H1 (cell line): ENCODE results near the gene RHOC. TPM values are rescaled to one million over a fixed set of nuclear protein-coding genes. Genes with fewer than 3 reads are reported as not detected.
A peak's percentile ranks its signal among the peaks of the same experiment; 100 is the strongest.

ENCODE experiments used
- CTCF ChIA-PET: fragments of 300-600 bp; sonication (Branson Sonifier 250); formaldehyde crosslinking; loops from one replicate; lab custom pipeline; 2021; ENCODE audit not compliant: partially characterized antibody; lab: Charles Lee
- POLR2A ChIA-PET: fragments of 300-600 bp; sonication (Branson Sonifier 250); formaldehyde crosslinking; loops from one replicate; lab custom pipeline; 2021; ENCODE audit warnings: inconsistent platforms; ENCODE audit not compliant: partially characterized antibody; lab: Charles Lee
- DNase-seq, 2 experiments: peaks; one replicate each; pipeline versions ENCODE4 v3.0.0 to v3.0.0-alpha.2; 2010 to 2022; ENCODE audit warnings: low spot score in 2 of 2, low read depth in 1 of 2, mixed read lengths in 1 of 2
- FAIRE-seq: peaks from 2 replicates; lab custom pipeline; 2011; peaks lifted over from hg19 to GRCh38; lab: Jason Lieb, UNC
- H2AFZ ChIP-seq: 2 replicates; pipeline ENCODE4 v1.8.1; 2012; ENCODE audit warnings: low read length, inconsistent platforms
- H2AK5ac ChIP-seq: 2 replicates; pipeline ENCODE4 v1.6.1; 2013; ENCODE audit warnings: low read depth, low read length
- H2BK120ac ChIP-seq: replicated peaks from 2 replicates; pipeline ENCODE3; 2013; ENCODE audit warnings: low read depth, low read length, inconsistent platforms
- H2BK12ac ChIP-seq: 2 replicates; pipeline ENCODE4 v1.6.1; 2013; ENCODE audit warnings: low read depth, low read length
- H2BK15ac ChIP-seq: 2 replicates; pipeline ENCODE4 v1.6.1; 2013; ENCODE audit warnings: low read length
- H2BK20ac ChIP-seq: 2 replicates; pipeline ENCODE4 v1.6.1; 2013; ENCODE audit warnings: low read length
- H2BK5ac ChIP-seq: 2 replicates; pipeline ENCODE4 v1.6.1; 2013; ENCODE audit warnings: low read depth, low read length
- H3K14ac ChIP-seq: 2 replicates; pipeline ENCODE4 v1.6.1; 2013; ENCODE audit warnings: inconsistent platforms; ENCODE audit not compliant: insufficient read length
- H3K18ac ChIP-seq: 2 replicates; pipeline ENCODE4 v1.6.1; 2013; ENCODE audit warnings: low read length; ENCODE audit errors: extremely low read depth
- H3K23ac ChIP-seq: 2 replicates; pipeline ENCODE4 v1.6.1; 2013; ENCODE audit warnings: inconsistent platforms; ENCODE audit not compliant: insufficient read length
- H3K23me2 ChIP-seq: 2 replicates; pipeline ENCODE4 v1.6.1; 2013; ENCODE audit warnings: low read depth, low read length
- H3K27ac ChIP-seq: 2 replicates; pipeline ENCODE4 v1.6.1; 2011; ENCODE audit warnings: low read depth, low read length, inconsistent platforms
- H3K27me3 ChIP-seq, 4 experiments: replicated peaks in 1 of 4; 1 replicate in 1 of 4; 2 replicates in 3 of 4; pipeline versions ENCODE4 v1.6.1 to v1.8.1; 2011 to 2013; ENCODE audit warnings: low read length in 3 of 4, mild to moderate bottlenecking in 3 of 4, inconsistent platforms in 2 of 4, mixed read lengths in 2 of 4, moderate library complexity in 1 of 4; ENCODE audit not compliant: control insufficient read depth in 3 of 4, insufficient read depth in 3 of 4; ENCODE audit errors: extremely low read depth in 1 of 4
- H3K36me3 ChIP-seq, 4 experiments: 2 replicates each; pipeline versions ENCODE4 v1.6.1 to v1.8.1; 2011 to 2013; ENCODE audit warnings: mild to moderate bottlenecking in 4 of 4, low read length in 3 of 4, moderate library complexity in 2 of 4, control low read depth in 1 of 4, inconsistent platforms in 1 of 4; ENCODE audit not compliant: insufficient read depth in 4 of 4, control insufficient read depth in 2 of 4
- H3K4ac ChIP-seq: replicated peaks from 2 replicates; pipeline ENCODE3; 2013; ENCODE audit warnings: low read length, low read depth, mixed read lengths, inconsistent platforms; ENCODE audit not compliant: insufficient read length
- H3K4me1 ChIP-seq, 4 experiments: replicated peaks in 1 of 4; 1 replicate in 1 of 4; 2 replicates in 3 of 4; pipeline versions ENCODE4 v1.6.1 to v1.8.1; 2011 to 2013; ENCODE audit warnings: low read length in 3 of 4, inconsistent platforms in 2 of 4, mixed read lengths in 1 of 4; ENCODE audit not compliant: insufficient read depth in 4 of 4, control insufficient read depth in 3 of 4
- H3K4me2 ChIP-seq, 2 experiments: 2 replicates each; pipeline versions ENCODE4 v1.6.1 to v1.8.1; 2011 to 2013; ENCODE audit warnings: low read depth in 2 of 2, low read length in 2 of 2, control low read depth in 1 of 2, inconsistent platforms in 1 of 2, mild to moderate bottlenecking in 1 of 2; ENCODE audit not compliant: insufficient read depth in 1 of 2
- H3K4me3 ChIP-seq, 4 experiments: fragments of 200-600, 300-600 bp in 1 of 4; sonication (generic), shearing (Covaris generic), sonication (Bioruptor Twin) in 1 of 4; 2 replicates each; pipeline versions ENCODE4 v1.5.1 to v1.8.1; 2011 to 2016; ENCODE audit warnings: low read length in 4 of 4, low read depth in 3 of 4, control low read depth in 2 of 4, inconsistent platforms in 2 of 4, mild to moderate bottlenecking in 2 of 4, mixed read lengths in 1 of 4, moderate library complexity in 1 of 4; ENCODE audit not compliant: insufficient read depth in 2 of 4; ENCODE audit errors: extremely low read depth in 1 of 4
- H3K56ac ChIP-seq: replicated peaks from 2 replicates; pipeline ENCODE3; 2013; ENCODE audit warnings: low read depth, mild to moderate bottlenecking, mixed read lengths, low read length, inconsistent platforms; ENCODE audit not compliant: insufficient read length
- H3K79me1 ChIP-seq: 2 replicates; pipeline ENCODE4 v1.6.1; 2013; ENCODE audit warnings: low read depth, low read length, control low read depth
- H3K79me2 ChIP-seq, 2 experiments: 2 replicates each; pipeline versions ENCODE4 v1.6.1 to v1.8.1; 2012 to 2013; ENCODE audit warnings: low read length in 2 of 2, mild to moderate bottlenecking in 2 of 2, inconsistent platforms in 1 of 2; ENCODE audit not compliant: insufficient read depth in 2 of 2, control insufficient read depth in 1 of 2
- H3K9ac ChIP-seq, 4 experiments: replicated peaks in 1 of 4; 1 replicate in 1 of 4; 2 replicates in 3 of 4; pipeline versions ENCODE4 v1.6.1 to v1.8.1; 2011 to 2013; ENCODE audit warnings: low read depth in 3 of 4, low read length in 3 of 4, control low read depth in 2 of 4, mild to moderate bottlenecking in 2 of 4, moderate library complexity in 2 of 4, inconsistent platforms in 1 of 4; ENCODE audit errors: extremely low read depth in 1 of 4
- H3K9me3 ChIP-seq, 2 experiments: 2 replicates each; pipeline versions ENCODE4 v1.6.1 to v1.8.1; 2012 to 2013; ENCODE audit warnings: mild to moderate bottlenecking in 2 of 2, moderate library complexity in 2 of 2, control low read depth in 1 of 2, inconsistent platforms in 1 of 2, low read depth in 1 of 2, low read length in 1 of 2, mixed read lengths in 1 of 2; ENCODE audit not compliant: insufficient read depth in 2 of 2
- H4K20me1 ChIP-seq, 2 experiments: replicated peaks in 1 of 2; 2 replicates each; pipeline versions ENCODE3 to v1.8.1; 2011 to 2013; ENCODE audit warnings: inconsistent platforms in 2 of 2, low read length in 2 of 2, mild to moderate bottlenecking in 1 of 2; ENCODE audit not compliant: insufficient read depth in 2 of 2, control insufficient read depth in 1 of 2
- H4K5ac ChIP-seq: 2 replicates; pipeline ENCODE4 v1.6.1; 2013; ENCODE audit warnings: low read length, low read depth, mixed read lengths, inconsistent platforms; ENCODE audit not compliant: insufficient read length
- H4K8ac ChIP-seq: 2 replicates; pipeline ENCODE4 v1.8.0; 2013; ENCODE audit warnings: mild to moderate bottlenecking, moderate library complexity, low read length, inconsistent platforms; ENCODE audit not compliant: insufficient read depth; ENCODE audit errors: extremely low read depth
- H4K91ac ChIP-seq: replicated peaks from 2 replicates; pipeline ENCODE3; 2013; ENCODE audit warnings: low read length, mixed read lengths, inconsistent platforms; ENCODE audit not compliant: insufficient read length
- BACH1 ChIP-seq: IDR thresholded peaks from 2 replicates; pipeline ENCODE4 v1.6.1; 2012; ENCODE audit warnings: low read length, improper control_type of control experiment
- CTCF ChIP-seq, 3 experiments: IDR thresholded peaks; 1 replicate in 2 of 3; 2 replicates in 1 of 3; pipeline versions ENCODE4 v1.5.1 to v1.6.1; 2011; ENCODE audit warnings: low read length in 3 of 3, mild to moderate bottlenecking in 3 of 3, inconsistent platforms in 2 of 3, low read depth in 1 of 3, moderate library complexity in 1 of 3; ENCODE audit not compliant: insufficient read depth in 1 of 3; ENCODE audit errors: control extremely low read depth in 1 of 3
- E2F6 ChIP-seq: IDR thresholded peaks from 2 replicates; pipeline ENCODE4 v1.6.1; 2012; ENCODE audit warnings: inconsistent platforms
- EGR1 ChIP-seq: IDR thresholded peaks from 2 replicates; pipeline ENCODE4 v1.6.1; 2011; ENCODE audit warnings: low read depth, low read length, borderline replicate concordance
- HDAC2 ChIP-seq, 2 experiments: fragments of 300-600 bp in 1 of 2; sonication (generic) in 1 of 2; IDR thresholded peaks; 2 replicates each; pipeline ENCODE4 v1.6.1; 2011 to 2012; ENCODE audit warnings: low read depth in 2 of 2, low read length in 2 of 2, mild to moderate bottlenecking in 2 of 2, moderate library complexity in 2 of 2, borderline replicate concordance in 1 of 2, inconsistent platforms in 1 of 2
- SP2 ChIP-seq: IDR thresholded peaks from 2 replicates; pipeline ENCODE4 v1.6.1; 2012; ENCODE audit warnings: mild to moderate bottlenecking, low read length, inconsistent platforms
- TBP ChIP-seq: IDR thresholded peaks from 2 replicates; pipeline ENCODE4 v1.6.1; 2011; ENCODE audit warnings: low read depth, low read length, improper control_type of control experiment
- TCF12 ChIP-seq: IDR thresholded peaks from 2 replicates; pipeline ENCODE4 v1.6.1; 2011; ENCODE audit warnings: low read depth, mild to moderate bottlenecking, low read length
- YY1 ChIP-seq: IDR thresholded peaks from 2 replicates; pipeline ENCODE4 v1.6.1; 2011; ENCODE audit warnings: low read depth, mild to moderate bottlenecking, low read length
- WGBS, 2 experiments: shearing (Covaris generic) in 1 of 2; methylation state at CpG; one replicate each; pipeline versions ENCODE4 v1.1.6 to v1.1.7; 2013 to 2015; ENCODE audit warnings: low lambda C conversion rate in 2 of 2, mixed read lengths in 2 of 2, inconsistent platforms in 1 of 2, low coverage in 1 of 2, missing lambda C conversion rate in 1 of 2; ENCODE audit not compliant: insufficient replicate concordance in 2 of 2, insufficient coverage in 1 of 2, insufficient read length in 1 of 2; ENCODE audit errors: extremely low coverage in 1 of 2, missing lambda C conversion rate in 1 of 2; 5-methylcytosine and 5-hydroxymethylcytosine counted together
- polyA plus RNA-seq, 7 experiments: library from polyadenylated mRNA; depleted of rRNA in 3 of 7; stranded (reverse) in 5 of 7; unstranded in 2 of 7; fragments of >200 nt in 5 of 7; fragments of 200-250 nt in 2 of 7; gene quantifications; 1 replicate in 5 of 7; 2 replicates in 1 of 7; 4 replicates in 1 of 7; pipeline versions ENCODE4 v1.2.1 to v1.2.3, GENCODE V29; 2011 to 2013; ENCODE audit warnings: missing spikeins in 2 of 7, mixed read lengths in 2 of 7
- total RNA-seq: library from RNA; stranded (reverse); fragmentation: NEBNext Ultra II Directional; extraction: Animal tissue kit (Norgen Biotek cat#: 25700); gene quantifications from 2 replicates; pipeline ENCODE4 v1.2.1, GENCODE V29; 2021

RHOC gene
- total and polyA plus RNA-seq, 2 of the 8 experiments (the other 6 are each of a cell fraction or from before 2014, with no cell fraction given): 53.6 to 97.5 TPM

- CTCF ChIA-PET: interaction anchor here (0.8 to 7.4 kb wide), 20 partner anchors 10 to 331 kb away, joined by 3 to 73 read pairs (median 6); partner anchors contain the start of genes LRIG2 and PPM1J
- Histone ChIP-seq H4K91ac (peak overlapping the region; percentile 74), H3K27me3 (peaks cover 9 to 34% (median 27%) of the 10 kb centered on the region in 4 experiments), H2AFZ (peak overlapping the region; percentile 61), H2BK20ac (no peak overlapping the region), H3K9me3 (peaks cover 0 to 7% of the 10 kb centered on the region in 2 experiments; a peak in 1 of 4 replicates), H3K56ac (no peak overlapping the region), H2BK12ac (peak overlapping the region; percentile 50; the same call in 1 of the 2 replicates), H4K8ac (peak overlapping the region; percentile 45), H3K18ac (peak overlapping the region; percentile 71), H3K4me3 (peak overlapping the region; percentile 39 to 59 (median 50)), H3K4ac (no peak overlapping the region), H3K79me1 (no peaks in the 10 kb centered on the region), H4K20me1 (no peaks in the 10 kb centered on the region), H2BK120ac (no peak overlapping the region), H3K4me1 (peaks cover 0 to 7% (median 5%) of the 10 kb centered on the region in 4 experiments; a peak in 4 of 7 replicates), H3K9ac (peak overlapping the region in 2 of 4 experiments; percentile 3 to 4; a peak in 1 of 7 replicates), H3K4me2 (peak overlapping the region; percentile 78 to 85), H3K79me2 (no peaks in the 10 kb centered on the region), H2AK5ac (no peak overlapping the region), H3K14ac (no peak overlapping the region), H3K27ac (no peak overlapping the region), H3K23ac (no peak overlapping the region), H3K23me2 (peaks cover 10% of the 10 kb centered on the region; the same call in 1 of the 2 replicates), H2BK5ac (no peak overlapping the region), H2BK15ac (no peak overlapping the region), H3K36me3 (no peaks in the 10 kb centered on the region), H4K5ac (no peak overlapping the region)
- FAIRE-seq (no peak), DNase-seq (peak in 1 of 2 experiments; percentile 86)
- 7% methylated on average over 58 of the region's 58 CpGs; no CpG with 5 or more reads in 1 of the 2 experiments for WGBS, 2 experiments
- POLR2A ChIA-PET: interaction anchor here (1.4 to 2.9 kb wide), 4 partner anchors 9 to 60 kb away, joined by 3 to 15 read pairs (median 4); a partner anchor contains a TSS
- TF ChIP-seq TCF12 (no peak), SP2 (no peak), HDAC2 (IDR thresholded peaks at IDR 0.05; ENCODE audit: borderline replicate concordance in 1 of 2, low read depth in 2 of 2, low read length in 2 of 2) (peak in 1 of 2 experiments; percentile 60; a peak in 2 of 4 replicates), EGR1 (no peak), BACH1 (no peak; the same call in none of the 2 replicates), E2F6 (peak; percentile 80), YY1 (no peak), TBP (no peak; the same call in 1 of the 2 replicates), CTCF (IDR thresholded peaks at IDR 0.05; ENCODE audit: control extremely low read depth in 1 of 3, insufficient read depth in 1 of 3, low read depth in 1 of 3, low read length in 3 of 3) (peak; percentile 47 to 51 (median 51))
Observed at GRCh38 chr1:112744009-112744578, 37.2 kb upstream of the RHOC start.
